IMR-90 (cell line): ENCODE measurements around the gene THRB. TPM values are rescaled to one million over a fixed set of nuclear protein-coding genes. Genes with fewer than 3 reads are reported as not detected.

ENCODE experiments used
- ATAC-seq: fragments of 200-7000 bp; cut with Tn5 transposase; 2 replicates; pipeline ENCODE4 v1.9.1; 2020; ENCODE audit warnings: low read depth, mild to moderate bottlenecking, moderate library complexity
- BruUV-seq: library from RNA; stranded (reverse); fragments of 400-500 nt; replicated peaks from 2 replicates; lab custom pipeline; 2021; lab: Mats Ljungman, UMichigan
- CTCF ChIA-PET: fragments of 300-600 bp; formaldehyde crosslinking; extraction: SDS; loops from one replicate; lab custom pipeline; 2021; ENCODE audit warnings: antibody characterized with exemption; lab: Yijun Ruan, JAX
- POLR2A ChIA-PET: fragments of 300-600 bp; sonication (Branson Sonifier 250); formaldehyde crosslinking; loops from one replicate; lab custom pipeline; 2022; ENCODE audit warnings: antibody characterized with exemption; ENCODE audit not compliant: unreplicated experiment; lab: Charles Lee
- DNase-seq: peaks from one replicate; pipeline ENCODE4 v3.0.0; 2013
- H2AFZ ChIP-seq: replicated peaks from 2 replicates; pipeline ENCODE3; 2013; ENCODE audit warnings: low read length, mild to moderate bottlenecking; ENCODE audit not compliant: poor library complexity
- H2AK5ac ChIP-seq: 2 replicates; pipeline ENCODE4 v1.6.1; 2013; ENCODE audit warnings: low read depth, low read length, inconsistent platforms
- H2AK9ac ChIP-seq: replicated peaks from 2 replicates; pipeline ENCODE3; 2013; ENCODE audit warnings: mild to moderate bottlenecking, low read depth, low read length, moderate library complexity; ENCODE audit not compliant: poor library complexity
- H2BK120ac ChIP-seq: 2 replicates; pipeline ENCODE4 v1.6.1; 2013; ENCODE audit warnings: low read depth, low read length, inconsistent platforms
- H2BK15ac ChIP-seq: 3 replicates; pipeline ENCODE4 v1.6.1; 2013; ENCODE audit warnings: low read depth, low read length, inconsistent platforms
- H2BK20ac ChIP-seq: 2 replicates; pipeline ENCODE4 v1.6.1; 2013; ENCODE audit warnings: low read depth, mild to moderate bottlenecking, inconsistent platforms, low read length, moderate library complexity
- H2BK5ac ChIP-seq: 2 replicates; pipeline ENCODE4 v1.6.1; 2013; ENCODE audit warnings: mild to moderate bottlenecking, low read depth, low read length, inconsistent platforms; ENCODE audit not compliant: poor library complexity, severe bottlenecking
- H3K14ac ChIP-seq: replicated peaks from 2 replicates; pipeline ENCODE4 v1.6.1; 2013; ENCODE audit warnings: low read depth, low read length, inconsistent platforms
- H3K18ac ChIP-seq: 2 replicates; pipeline ENCODE4 v1.6.1; 2013; ENCODE audit warnings: low read depth, low read length, control low read depth
- H3K23ac ChIP-seq: 2 replicates; pipeline ENCODE4 v1.6.1; 2013; ENCODE audit warnings: low read depth, low read length, inconsistent platforms
- H3K27ac ChIP-seq: 2 replicates; pipeline ENCODE4 v1.5.1; 2013; ENCODE audit warnings: mild to moderate bottlenecking, control low read depth, low read length; ENCODE audit not compliant: insufficient read depth
- H3K27me3 ChIP-seq: 2 replicates; pipeline ENCODE4 v1.6.1; 2013; ENCODE audit warnings: low read length; ENCODE audit not compliant: control insufficient read depth, insufficient read depth
- H3K36me3 ChIP-seq: 2 replicates; pipeline ENCODE4 v1.6.1; 2013; ENCODE audit warnings: low read length, mixed read lengths; ENCODE audit not compliant: control insufficient read depth, insufficient read depth
- H3K4ac ChIP-seq: 2 replicates; pipeline ENCODE4 v1.6.1; 2013; ENCODE audit warnings: low read depth, low read length, inconsistent platforms
- H3K4me1 ChIP-seq: 2 replicates; pipeline ENCODE4 v1.6.1; 2013; ENCODE audit warnings: low read length, mixed read lengths; ENCODE audit not compliant: control insufficient read depth, insufficient read depth
- H3K4me2 ChIP-seq: 2 replicates; pipeline ENCODE4 v1.6.1; 2013; ENCODE audit warnings: low read depth, mild to moderate bottlenecking, control low read depth, low read length, moderate library complexity
- H3K4me3 ChIP-seq: 2 replicates; pipeline ENCODE4 v1.5.1; 2013; ENCODE audit warnings: low read depth, mild to moderate bottlenecking, control low read depth, low read length, moderate library complexity; ENCODE audit not compliant: insufficient read depth
- H3K56ac ChIP-seq: 2 replicates; pipeline ENCODE4 v1.6.1; 2013; ENCODE audit warnings: low read length, inconsistent platforms; ENCODE audit not compliant: insufficient read depth; ENCODE audit errors: extremely low read depth
- H3K79me1 ChIP-seq, 2 experiments: 2 replicates each; pipeline ENCODE4 v1.6.1; 2013; ENCODE audit warnings: low read length in 2 of 2, inconsistent platforms in 1 of 2, low read depth in 1 of 2
- H3K9ac ChIP-seq: 2 replicates; pipeline ENCODE4 v1.6.1; 2013; ENCODE audit warnings: low read depth, low read length, control low read depth
- H3K9me1 ChIP-seq: 2 replicates; pipeline ENCODE4 v1.6.1; 2013; ENCODE audit warnings: low read length, inconsistent platforms; ENCODE audit not compliant: insufficient read depth
- H3K9me3 ChIP-seq: 2 replicates; pipeline ENCODE4 v1.6.1; 2013; ENCODE audit warnings: low read length; ENCODE audit not compliant: control insufficient read depth, insufficient read depth
- H4K20me1 ChIP-seq: 2 replicates; pipeline ENCODE4 v1.6.1; 2013; ENCODE audit warnings: low read length, inconsistent platforms; ENCODE audit not compliant: insufficient read depth
- H4K5ac ChIP-seq: 2 replicates; pipeline ENCODE4 v1.6.1; 2013; ENCODE audit warnings: mild to moderate bottlenecking, low read depth, low read length, control low read depth
- H4K8ac ChIP-seq, 2 experiments: 2 replicates each; pipeline ENCODE4 v1.6.1; 2013; ENCODE audit warnings: low read depth in 2 of 2, low read length in 2 of 2, control low read depth in 1 of 2, inconsistent platforms in 1 of 2
- H4K91ac ChIP-seq: 2 replicates; pipeline ENCODE4 v1.6.1; 2013; ENCODE audit warnings: low read depth, low read length, inconsistent platforms; ENCODE audit not compliant: insufficient read depth
- MAFK ChIP-seq: IDR thresholded peaks from 2 replicates; pipeline ENCODE4 v1.6.1; 2012; ENCODE audit warnings: low read depth, low read length, improper control_type of control experiment
- NFE2L2 ChIP-seq: fragments of 150-350 bp; IDR thresholded peaks from 2 replicates; pipeline ENCODE4 v1.6.1; 2016; ENCODE audit warnings: low read depth, mild to moderate bottlenecking, low read length
- POLR2A ChIP-seq: IDR thresholded peaks from 2 replicates; pipeline ENCODE4 v1.6.1; 2012; ENCODE audit warnings: mild to moderate bottlenecking, low read depth, low read length
- WGBS, 2 experiments: methylation state at CpG; one replicate each; pipeline versions ENCODE4 v1.1.5 to v1.1.7; 2013; ENCODE audit warnings: missing lambda C conversion rate in 2 of 2; ENCODE audit not compliant: insufficient read length in 1 of 2; ENCODE audit errors: extremely low coverage in 2 of 2; 5-methylcytosine and 5-hydroxymethylcytosine counted together
- dilution Hi-C: fragments of 300-500 bp; cut with HindIII; formaldehyde crosslinking; loops from one replicate; pipeline ENCODE4 v1.14.3; 2018; ENCODE audit warnings: low sequenced_read_pairs; ENCODE audit not compliant: unreplicated experiment
- in situ Hi-C: fragments of 300-500 bp; cut with MboI; formaldehyde crosslinking; loops from 3 replicates; pipeline ENCODE4 v1.14.3; 2019; ENCODE audit warnings: low sequenced_read_pairs, inconsistent platforms, mixed read lengths
- intact Hi-C: fragments of 100-400 bp; cut with micrococcal nuclease; formaldehyde crosslinking; loops from 2 replicates; pipeline ENCODE4 v1.10.0; 2022
- polyA plus RNA-seq, 3 experiments: library from polyadenylated mRNA; depleted of rRNA; stranded (reverse); fragments of >200 nt; gene quantifications; 2 replicates each; pipeline ENCODE4 v1.2.3, GENCODE V29; 2012; ENCODE audit warnings: low replicate concordance in 1 of 3
- total RNA-seq: library from RNA; depleted of rRNA; stranded (reverse); fragments of >200 nt; gene quantifications from 2 replicates; pipeline ENCODE4 v1.2.3, GENCODE V29; 2012

Gene THRB
- total and polyA plus RNA-seq, 2 of the 4 experiments (the other 2 are of a cell fraction): under 0.01 TPM; not detected in 1

- CTCF ChIA-PET: interaction anchor here (0.5 kb wide), 1 partner anchor 77 kb away, joined by 3 read pairs; no protein-coding TSS in a partner anchor
- no peaks in the 10 kb centered on the region for H3K79me1 ChIP-seq
Observed at GRCh38 chr3:24072193-24072592, 422.5 kb downstream of the THRB start.

More at GRCh38 chr3:24072193-24072592, 422.5 kb downstream of the THRB start:
- ATAC-seq: no peak
- POLR2A ChIA-PET: no interaction called here
- no peak overlapping the region for H4K91ac ChIP-seq
- H3K4me1 ChIP-seq: no peaks in the 10 kb centered on the region
- no peaks in the 10 kb centered on the region for H3K9me3 ChIP-seq
- WGBS, 2 experiments: 70% methylated on average over 4 of the region's 4 CpGs; no CpG with 5 or more reads in 1 of the 2 experiments
- H4K5ac ChIP-seq: no peak overlapping the region
- H3K23ac ChIP-seq: no peak overlapping the region
- no peaks in the 10 kb centered on the region for H3K27me3 ChIP-seq
- no peak overlapping the region for H2AK9ac ChIP-seq
- no peak overlapping the region for H2BK20ac ChIP-seq
- H2AK5ac ChIP-seq: no peak overlapping the region
- no peak for DNase-seq
- no peak overlapping the region for H3K27ac ChIP-seq
- H2AFZ ChIP-seq: no peak overlapping the region
- H3K14ac ChIP-seq: no peak overlapping the region
- no peak overlapping the region for H3K4me2 ChIP-seq
- no peak for TF ChIP-seq POLR2A
- TF ChIP-seq NFE2L2: no peak
- TF ChIP-seq MAFK: no peak
- no peaks in the 10 kb centered on the region for H3K36me3 ChIP-seq
- no peak overlapping the region for H3K4ac ChIP-seq
- no peak overlapping the region for H3K9ac ChIP-seq
- no peaks in the 10 kb centered on the region for H3K9me1 ChIP-seq
- dilution Hi-C loops: no loop called here
- no peaks in the 10 kb centered on the region for H4K20me1 ChIP-seq
- H3K4me3 ChIP-seq: no peak overlapping the region
- no peak overlapping the region for H4K8ac ChIP-seq
- H3K56ac ChIP-seq: no peak overlapping the region
- in situ Hi-C loops: no loop called here
- BruUV-seq: no TSS peak
- no peak overlapping the region for H2BK120ac ChIP-seq
- intact Hi-C loops: no loop called here
- H3K18ac ChIP-seq: no peak overlapping the region
- H2BK15ac ChIP-seq: no peak overlapping the region
- no peak overlapping the region for H2BK5ac ChIP-seq
